GM23338 (cell line): ENCODE data around the gene CNNM3.

Experiments used
- EZH2 ChIP-seq: fragments of 200-600 bp; sonication (generic); IDR thresholded peaks from one replicate; pipeline ENCODE4 v1.8.0; 2017; ENCODE audit warnings: antibody characterized with exemption, mild to moderate bottlenecking, low read depth; ENCODE audit not compliant: unreplicated experiment
- EZH2phosphoT487 ChIP-seq: fragments of 200-600 bp; sonication (generic); IDR thresholded peaks from one replicate; pipeline ENCODE4 v1.8.1; 2018; ENCODE audit warnings: antibody characterized with exemption; ENCODE audit not compliant: unreplicated experiment
- JUNB ChIP-seq: IDR thresholded peaks from one replicate; pipeline ENCODE4 v1.6.1; 2016; ENCODE audit warnings: antibody characterized with exemption; ENCODE audit not compliant: unreplicated experiment
- NANOG ChIP-seq: IDR thresholded peaks from 2 replicates; pipeline ENCODE4 v1.6.1; 2016; ENCODE audit warnings: antibody characterized with exemption, borderline replicate concordance
- POLR2AphosphoS5 ChIP-seq: IDR thresholded peaks from 2 replicates; pipeline ENCODE4 v1.6.1; 2016; ENCODE audit warnings: antibody characterized with exemption, low read depth
- STAT1 ChIP-seq: IDR thresholded peaks from one replicate; pipeline ENCODE4 v1.6.1; 2016; ENCODE audit warnings: antibody characterized with exemption; ENCODE audit not compliant: unreplicated experiment
- TF ChIP-seq, protein P1 (sequence below), 2 experiments: fragments of 200-600 bp in 1 of 2; sonication (generic) in 1 of 2; conservative IDR thresholded peaks; 2 replicates each; pipeline versions ENCODE4 v1.5.1 to v1.6.1; 2016 to 2017; ENCODE audit warnings: antibody characterized with exemption in 2 of 2, low read depth in 2 of 2, mild to moderate bottlenecking in 2 of 2, moderate library complexity in 1 of 2
- TF ChIP-seq, protein P2 (sequence below): IDR thresholded peaks from one replicate; pipeline ENCODE4 v1.6.1; 2018; ENCODE audit warnings: antibody characterized with exemption; ENCODE audit not compliant: unreplicated experiment
- TF ChIP-seq, protein P3 (sequence below): IDR thresholded peaks from 2 replicates; pipeline ENCODE4 v1.6.1; 2016; ENCODE audit warnings: antibody characterized with exemption

GRCh38 chr2:96832408-96832753 lies 16.3 kb downstream of the CNNM3 start:
- TF ChIP-seq, protein P1, sequence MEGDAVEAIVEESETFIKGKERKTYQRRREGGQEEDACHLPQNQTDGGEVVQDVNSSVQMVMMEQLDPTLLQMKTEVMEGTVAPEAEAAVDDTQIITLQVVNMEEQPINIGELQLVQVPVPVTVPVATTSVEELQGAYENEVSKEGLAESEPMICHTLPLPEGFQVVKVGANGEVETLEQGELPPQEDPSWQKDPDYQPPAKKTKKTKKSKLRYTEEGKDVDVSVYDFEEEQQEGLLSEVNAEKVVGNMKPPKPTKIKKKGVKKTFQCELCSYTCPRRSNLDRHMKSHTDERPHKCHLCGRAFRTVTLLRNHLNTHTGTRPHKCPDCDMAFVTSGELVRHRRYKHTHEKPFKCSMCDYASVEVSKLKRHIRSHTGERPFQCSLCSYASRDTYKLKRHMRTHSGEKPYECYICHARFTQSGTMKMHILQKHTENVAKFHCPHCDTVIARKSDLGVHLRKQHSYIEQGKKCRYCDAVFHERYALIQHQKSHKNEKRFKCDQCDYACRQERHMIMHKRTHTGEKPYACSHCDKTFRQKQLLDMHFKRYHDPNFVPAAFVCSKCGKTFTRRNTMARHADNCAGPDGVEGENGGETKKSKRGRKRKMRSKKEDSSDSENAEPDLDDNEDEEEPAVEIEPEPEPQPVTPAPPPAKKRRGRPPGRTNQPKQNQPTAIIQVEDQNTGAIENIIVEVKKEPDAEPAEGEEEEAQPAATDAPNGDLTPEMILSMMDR (conservative IDR thresholded peaks at IDR 0.05; ENCODE audit: low read depth in 2 of 2), result no peak
- TF ChIP-seq EZH2 (no peak), POLR2AphosphoS5 (no peak), JUNB (no peak), NANOG (no peak), STAT1 (no peak), EZH2phosphoT487 (no peak)
- TF ChIP-seq, protein P2, sequence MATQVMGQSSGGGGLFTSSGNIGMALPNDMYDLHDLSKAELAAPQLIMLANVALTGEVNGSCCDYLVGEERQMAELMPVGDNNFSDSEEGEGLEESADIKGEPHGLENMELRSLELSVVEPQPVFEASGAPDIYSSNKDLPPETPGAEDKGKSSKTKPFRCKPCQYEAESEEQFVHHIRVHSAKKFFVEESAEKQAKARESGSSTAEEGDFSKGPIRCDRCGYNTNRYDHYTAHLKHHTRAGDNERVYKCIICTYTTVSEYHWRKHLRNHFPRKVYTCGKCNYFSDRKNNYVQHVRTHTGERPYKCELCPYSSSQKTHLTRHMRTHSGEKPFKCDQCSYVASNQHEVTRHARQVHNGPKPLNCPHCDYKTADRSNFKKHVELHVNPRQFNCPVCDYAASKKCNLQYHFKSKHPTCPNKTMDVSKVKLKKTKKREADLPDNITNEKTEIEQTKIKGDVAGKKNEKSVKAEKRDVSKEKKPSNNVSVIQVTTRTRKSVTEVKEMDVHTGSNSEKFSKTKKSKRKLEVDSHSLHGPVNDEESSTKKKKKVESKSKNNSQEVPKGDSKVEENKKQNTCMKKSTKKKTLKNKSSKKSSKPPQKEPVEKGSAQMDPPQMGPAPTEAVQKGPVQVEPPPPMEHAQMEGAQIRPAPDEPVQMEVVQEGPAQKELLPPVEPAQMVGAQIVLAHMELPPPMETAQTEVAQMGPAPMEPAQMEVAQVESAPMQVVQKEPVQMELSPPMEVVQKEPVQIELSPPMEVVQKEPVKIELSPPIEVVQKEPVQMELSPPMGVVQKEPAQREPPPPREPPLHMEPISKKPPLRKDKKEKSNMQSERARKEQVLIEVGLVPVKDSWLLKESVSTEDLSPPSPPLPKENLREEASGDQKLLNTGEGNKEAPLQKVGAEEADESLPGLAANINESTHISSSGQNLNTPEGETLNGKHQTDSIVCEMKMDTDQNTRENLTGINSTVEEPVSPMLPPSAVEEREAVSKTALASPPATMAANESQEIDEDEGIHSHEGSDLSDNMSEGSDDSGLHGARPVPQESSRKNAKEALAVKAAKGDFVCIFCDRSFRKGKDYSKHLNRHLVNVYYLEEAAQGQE, result no peak
- TF ChIP-seq, protein P3, sequence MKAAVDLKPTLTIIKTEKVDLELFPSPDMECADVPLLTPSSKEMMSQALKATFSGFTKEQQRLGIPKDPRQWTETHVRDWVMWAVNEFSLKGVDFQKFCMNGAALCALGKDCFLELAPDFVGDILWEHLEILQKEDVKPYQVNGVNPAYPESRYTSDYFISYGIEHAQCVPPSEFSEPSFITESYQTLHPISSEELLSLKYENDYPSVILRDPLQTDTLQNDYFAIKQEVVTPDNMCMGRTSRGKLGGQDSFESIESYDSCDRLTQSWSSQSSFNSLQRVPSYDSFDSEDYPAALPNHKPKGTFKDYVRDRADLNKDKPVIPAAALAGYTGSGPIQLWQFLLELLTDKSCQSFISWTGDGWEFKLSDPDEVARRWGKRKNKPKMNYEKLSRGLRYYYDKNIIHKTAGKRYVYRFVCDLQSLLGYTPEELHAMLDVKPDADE, result no peak
